PC-9 (cell line): Measurements from ENCODE around the gene ENGASE. TPM values are rescaled to one million over a fixed set of nuclear protein-coding genes. Genes with fewer than 3 reads are reported as not detected.

ENCODE experiments used
- BruUV-seq: library from RNA; stranded (reverse); fragments of 400-500 nt; replicated peaks from 2 replicates; lab custom pipeline; 2021; lab: Mats Ljungman, UMichigan
- CTCF ChIA-PET: fragments of 300-600 bp; sonication (Branson Sonifier 250); formaldehyde crosslinking; loops from one replicate; lab custom pipeline; 2022; ENCODE audit warnings: antibody characterized with exemption; lab: Charles Lee
- POLR2A ChIA-PET: fragments of 300-600 bp; sonication (Branson Sonifier 250); formaldehyde crosslinking; loops from one replicate; lab custom pipeline; 2022; ENCODE audit warnings: antibody characterized with exemption; ENCODE audit not compliant: unreplicated experiment; lab: Charles Lee
- DNase-seq, 2 experiments: peaks; one replicate each; pipeline versions ENCODE4 v3.0.0 to v3.0.0-alpha.2; 2015 to 2022; ENCODE audit warnings: mixed read lengths in 1 of 2
- H2AFZ ChIP-seq: fragments of 200-600 bp; sonication (generic); 2 replicates; pipeline ENCODE4 v1.8.1; 2017; ENCODE audit warnings: antibody characterized with exemption
- H3F3A ChIP-seq: fragments of 200-600 bp; sonication (generic); 2 replicates; pipeline ENCODE4 v1.8.1; 2017; ENCODE audit warnings: antibody characterized with exemption, mild to moderate bottlenecking, low read depth; ENCODE audit not compliant: insufficient read depth
- H3K27ac ChIP-seq: fragments of 200-600 bp; sonication (generic); 2 replicates; pipeline ENCODE4 v1.6.1; 2016; ENCODE audit warnings: mixed run types
- H3K27me3 ChIP-seq: fragments of 200-600 bp; sonication (generic); 2 replicates; pipeline ENCODE4 v1.6.1; 2016; ENCODE audit warnings: low read depth, mixed run types; ENCODE audit not compliant: insufficient read depth
- H3K36me3 ChIP-seq: fragments of 200-600 bp; sonication (generic); 2 replicates; pipeline ENCODE4 v1.6.1; 2016; ENCODE audit warnings: low read depth, mixed run types
- H3K4me1 ChIP-seq: fragments of 200-600 bp; sonication (generic); replicated peaks from 2 replicates; pipeline ENCODE4 v1.6.1; 2016; ENCODE audit warnings: mixed run types; ENCODE audit not compliant: insufficient read depth
- H3K4me2 ChIP-seq: fragments of 200-600 bp; sonication (generic); 2 replicates; pipeline ENCODE4 v1.6.1; 2017; ENCODE audit warnings: mixed run types
- H3K4me3 ChIP-seq: fragments of 200-600 bp; sonication (generic); 2 replicates; pipeline ENCODE4 v1.6.1; 2016; ENCODE audit warnings: mixed run types
- H3K79me2 ChIP-seq: fragments of 200-600 bp; sonication (generic); 2 replicates; pipeline ENCODE4 v1.6.1; 2017; ENCODE audit warnings: low read depth, mixed run types
- H3K9me2 ChIP-seq: fragments of 200-600 bp; sonication (generic); 2 replicates; pipeline ENCODE4 v1.8.1; 2017; ENCODE audit warnings: mild to moderate bottlenecking; ENCODE audit not compliant: insufficient read depth
- H3K9me3 ChIP-seq: fragments of 200-600 bp; sonication (generic); 2 replicates; pipeline ENCODE4 v1.8.1; 2016; ENCODE audit warnings: low read depth; ENCODE audit not compliant: insufficient read depth
- H4K20me1 ChIP-seq: fragments of 200-600 bp; sonication (generic); 2 replicates; pipeline ENCODE4 v1.8.1; 2017; ENCODE audit not compliant: insufficient read depth
- CTCF ChIP-seq: fragments of 200-600 bp; sonication (generic); conservative IDR thresholded peaks from 2 replicates; pipeline ENCODE4 v1.6.1; 2017; ENCODE audit warnings: mixed run types, antibody characterized with exemption, mild to moderate bottlenecking, moderate library complexity
- EZH2 ChIP-seq: fragments of 200-600 bp; sonication (generic); IDR thresholded peaks from 2 replicates; pipeline ENCODE4 v1.8.0; 2017; ENCODE audit warnings: antibody characterized with exemption, low read depth
- intact Hi-C: fragments of 100-400 bp; cut with micrococcal nuclease; formaldehyde crosslinking; loops from one replicate; pipeline ENCODE4 v1.10.0; 2022; ENCODE audit not compliant: unreplicated experiment
- total RNA-seq: library from RNA; stranded (reverse); gene quantifications from 2 replicates; pipeline ENCODE4 v1.2.3, GENCODE V29; 2021

ENGASE gene
- total RNA-seq, 1 experiment from 2014 or later: 15.7 TPM

- peaks cover 81% of the 10 kb centered on the region for H3K27me3 ChIP-seq
Measured at GRCh38 chr17:79097226-79098055, 22.8 kb downstream of the ENGASE start.

GRCh38 chr17:79098282-79098867 lies 23.8 kb downstream of the ENGASE start:
- Histone ChIP-seq H3K4me3 (no peak overlapping the region), H3F3A (no peaks in the 10 kb centered on the region), H3K79me2 (no peaks in the 10 kb centered on the region), H4K20me1 (no peaks in the 10 kb centered on the region), H3K4me2 (no peak overlapping the region), H3K9me3 (no peaks in the 10 kb centered on the region), H2AFZ (no peak overlapping the region), H3K9me2 (no peaks in the 10 kb centered on the region), H3K27me3 (peaks cover 82% of the 10 kb centered on the region), H3K36me3 (no peaks in the 10 kb centered on the region), H3K27ac (no peak overlapping the region), H3K4me1 (no peaks in the 10 kb centered on the region)
- CTCF ChIA-PET: no interaction called here
- TF ChIP-seq CTCF (no peak), EZH2 (no peak)
- intact Hi-C loops: no loop called here
- POLR2A ChIA-PET: no interaction called here
- no TSS peak for BruUV-seq
- no peak for DNase-seq

More at GRCh38 chr17:79097226-79098055, 22.8 kb downstream of the ENGASE start:
- TF ChIP-seq CTCF (no peak), EZH2 (no peak)
- no TSS peak for BruUV-seq
- Histone ChIP-seq H3K4me1 (no peaks in the 10 kb centered on the region), H3K9me2 (no peaks in the 10 kb centered on the region), H3K79me2 (no peaks in the 10 kb centered on the region), H2AFZ (no peak overlapping the region), H3F3A (no peaks in the 10 kb centered on the region), H3K4me2 (no peak overlapping the region), H3K27ac (no peak overlapping the region), H3K9me3 (no peaks in the 10 kb centered on the region), H3K4me3 (no peak overlapping the region), H4K20me1 (no peaks in the 10 kb centered on the region), H3K36me3 (no peaks in the 10 kb centered on the region)
- CTCF ChIA-PET: no interaction called here
- POLR2A ChIA-PET: no interaction called here
- DNase-seq: no peak
- intact Hi-C loops: no loop called here

- Histone ChIP-seq H3K27ac (no peak overlapping the region), H3K36me3 (no peaks in the 10 kb centered on the region), H3K4me3 (no peak overlapping the region), H3K4me2 (no peak overlapping the region), H3K79me2 (no peaks in the 10 kb centered on the region), H3K9me3 (no peaks in the 10 kb centered on the region), H2AFZ (no peak overlapping the region), H3K9me2 (no peaks in the 10 kb centered on the region), H3K27me3 (peaks cover 83% of the 10 kb centered on the region), H3K4me1 (no peaks in the 10 kb centered on the region), H3F3A (no peaks in the 10 kb centered on the region), H4K20me1 (no peaks in the 10 kb centered on the region)
- no peak for DNase-seq
- no peak for TF ChIP-seq EZH2
- no peak for TF ChIP-seq CTCF
- POLR2A ChIA-PET: no interaction called here
- CTCF ChIA-PET: no interaction called here
- intact Hi-C loops: no loop called here
- BruUV-seq: no TSS peak
Measured at GRCh38 chr17:79100405-79100804, 25.8 kb downstream of the ENGASE start.
